Activated CD8-positive, alpha-beta memory T cell treated with anti-CD3 and anti-CD28 coated beads, Interleukin-2, amount 10 ng/mL, durations not matched to agents 7 days and 5 days (primary cell): ENCODE results near the gene OSBPL1A. TPM values are rescaled to one million over a fixed set of nuclear protein-coding genes. Genes with fewer than 3 reads are reported as not detected.

ENCODE experiments used
- ATAC-seq: fragments of 150-1000 bp; cut with Tn5 transposase; one replicate; pipeline ENCODE4 v1.10.0; 2021; ENCODE audit warnings: moderate library complexity
- CTCF ChIA-PET: fragments of 350-600 bp; sonication (Branson Sonifier 250); formaldehyde crosslinking; loops from one replicate; lab custom pipeline; 2021; ENCODE audit warnings: antibody characterized with exemption; lab: Charles Lee
- DNase-seq: peaks from one replicate; pipeline ENCODE4 v3.0.0-alpha.2; 2020
- H3K27ac Mint-ChIP-seq: one replicate; pipeline ENCODE4 v1.8.0; 2021; ENCODE audit warnings: mild to moderate bottlenecking, mixed read lengths
- H3K27me3 Mint-ChIP-seq: one replicate; pipeline ENCODE4 v1.8.0; 2021; ENCODE audit warnings: mixed read lengths
- H3K36me3 Mint-ChIP-seq: one replicate; pipeline ENCODE4 v1.8.0; 2021; ENCODE audit warnings: mild to moderate bottlenecking, mixed read lengths
- H3K4me1 Mint-ChIP-seq: one replicate; pipeline ENCODE4 v1.8.0; 2021; ENCODE audit warnings: mixed read lengths
- H3K4me3 Mint-ChIP-seq: one replicate; pipeline ENCODE4 v1.8.0; 2021; ENCODE audit warnings: mild to moderate bottlenecking, moderate library complexity, mixed read lengths
- H3K9me3 Mint-ChIP-seq: one replicate; pipeline ENCODE4 v1.8.0; 2022; ENCODE audit warnings: low read depth, mixed read lengths
- total RNA-seq, 2 experiments: library from RNA; stranded (reverse); gene quantifications; one replicate each; pipeline ENCODE4 v1.2.3, GENCODE V29; 2021

OSBPL1A gene
- total RNA-seq, 2 experiments from 2014 or later: 0.32 to 0.68 TPM

DNA sequence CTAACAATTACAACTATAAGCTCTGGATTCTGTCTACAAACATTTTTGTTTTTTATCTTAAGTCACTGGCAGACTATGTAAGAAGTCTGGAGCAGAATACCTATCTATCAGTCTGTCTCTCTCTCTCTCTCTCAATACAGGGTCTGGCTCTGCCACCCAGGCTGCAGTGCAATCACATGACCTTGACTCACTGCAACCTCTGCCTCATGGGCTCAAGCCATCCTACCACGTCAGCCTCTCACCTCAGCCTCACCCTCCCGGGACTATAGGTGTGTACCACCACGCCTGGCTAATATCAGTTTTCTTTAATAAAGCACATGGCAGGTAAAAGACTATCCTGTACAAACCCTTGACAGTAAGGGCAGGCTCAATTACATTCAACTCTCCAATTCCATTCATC is 96.9 kb downstream of the OSBPL1A start:
- H3K27me3 Mint-ChIP-seq: peaks cover 15% of the 10 kb centered on the region
- DNase-seq (no peak), ATAC-seq (no peak)
- no peaks in the 10 kb centered on the region for H3K4me1 Mint-ChIP-seq
- CTCF ChIA-PET: no interaction called here
- H3K4me3 Mint-ChIP-seq: no peak overlapping the region
- H3K27ac Mint-ChIP-seq: no peak overlapping the region
- H3K9me3 Mint-ChIP-seq: no peaks in the 10 kb centered on the region
- no peaks in the 10 kb centered on the region for H3K36me3 Mint-ChIP-seq

DNA sequence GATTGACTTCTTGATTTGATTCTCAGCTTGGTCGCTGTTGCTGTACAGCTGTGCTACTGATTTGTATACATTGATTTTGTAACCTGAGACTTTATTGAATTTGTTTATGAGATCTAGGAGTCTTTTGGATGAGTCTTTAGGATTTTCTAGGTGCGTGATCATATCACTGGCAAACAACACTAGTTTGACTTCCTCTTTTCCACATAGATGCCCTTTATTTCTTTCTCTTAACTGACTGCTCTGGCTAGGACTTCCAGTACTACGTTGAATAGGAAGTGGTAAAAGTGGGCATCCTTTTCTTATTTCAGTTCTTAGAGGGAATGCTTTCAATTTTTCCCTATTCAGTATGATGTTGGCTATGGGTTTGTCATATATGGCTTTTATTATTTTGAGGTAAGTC is 101.3 kb downstream of the OSBPL1A start:
- Mint-ChIP-seq H3K36me3 (no peaks in the 10 kb centered on the region), H3K27me3 (peaks cover 27% of the 10 kb centered on the region), H3K4me1 (no peaks in the 10 kb centered on the region), H3K4me3 (no peak overlapping the region), H3K9me3 (no peaks in the 10 kb centered on the region), H3K27ac (no peak overlapping the region)
- CTCF ChIA-PET: no interaction called here
- ATAC-seq: no peak
- DNase-seq: no peak

DNA sequence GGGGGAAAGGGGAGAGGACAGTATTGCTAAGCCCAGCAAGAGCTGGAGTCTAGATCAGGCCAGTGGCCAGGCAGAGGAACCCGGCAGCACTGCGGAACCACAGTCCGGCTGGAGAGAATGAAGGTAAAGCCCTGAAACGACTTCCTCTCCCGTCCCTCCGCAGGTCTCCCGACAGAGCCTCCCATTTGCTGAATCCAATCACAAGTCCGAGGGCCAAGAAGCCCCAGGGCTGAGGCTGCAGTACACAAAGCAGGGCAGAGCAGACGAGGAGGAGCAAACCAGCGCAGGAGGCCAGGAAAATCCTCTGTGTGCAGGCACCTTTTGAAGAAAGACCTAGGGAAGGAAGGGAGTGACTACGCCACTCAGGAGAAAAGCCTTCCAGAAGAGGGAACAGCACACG is 104.4 kb downstream of the OSBPL1A start:
- no peak for DNase-seq
- Mint-ChIP-seq H3K27ac (no peak overlapping the region), H3K4me1 (no peaks in the 10 kb centered on the region), H3K9me3 (no peaks in the 10 kb centered on the region), H3K36me3 (no peaks in the 10 kb centered on the region), H3K4me3 (no peak overlapping the region), H3K27me3 (peaks cover 28% of the 10 kb centered on the region)
- ATAC-seq: no peak
- CTCF ChIA-PET: no interaction called here

DNA sequence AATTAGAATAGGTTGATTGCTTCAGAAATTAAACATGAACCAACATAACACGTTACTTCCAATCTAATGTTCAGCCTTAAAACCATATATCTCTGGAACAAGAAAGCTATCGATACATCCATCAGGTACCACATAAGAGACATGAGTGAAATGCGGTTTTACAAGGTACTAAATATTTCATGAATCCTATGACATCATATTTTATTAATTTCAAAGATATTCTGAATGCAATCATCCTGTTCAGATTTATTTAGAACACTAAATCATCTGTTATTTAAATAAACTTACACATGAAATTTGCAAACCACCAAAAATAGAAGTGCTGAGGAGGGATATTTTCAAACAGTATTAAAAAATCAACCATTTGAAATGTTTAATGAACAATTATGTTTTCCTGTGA is 119.0 kb downstream of the OSBPL1A start:
- no peaks in the 10 kb centered on the region for H3K4me1 Mint-ChIP-seq
- DNase-seq: no peak
- H3K27me3 Mint-ChIP-seq: peaks cover 21% of the 10 kb centered on the region
- ATAC-seq: no peak
- CTCF ChIA-PET: no interaction called here
- H3K36me3 Mint-ChIP-seq: no peaks in the 10 kb centered on the region
- no peaks in the 10 kb centered on the region for H3K9me3 Mint-ChIP-seq
- H3K27ac Mint-ChIP-seq: no peak overlapping the region
- no peak overlapping the region for H3K4me3 Mint-ChIP-seq

DNA sequence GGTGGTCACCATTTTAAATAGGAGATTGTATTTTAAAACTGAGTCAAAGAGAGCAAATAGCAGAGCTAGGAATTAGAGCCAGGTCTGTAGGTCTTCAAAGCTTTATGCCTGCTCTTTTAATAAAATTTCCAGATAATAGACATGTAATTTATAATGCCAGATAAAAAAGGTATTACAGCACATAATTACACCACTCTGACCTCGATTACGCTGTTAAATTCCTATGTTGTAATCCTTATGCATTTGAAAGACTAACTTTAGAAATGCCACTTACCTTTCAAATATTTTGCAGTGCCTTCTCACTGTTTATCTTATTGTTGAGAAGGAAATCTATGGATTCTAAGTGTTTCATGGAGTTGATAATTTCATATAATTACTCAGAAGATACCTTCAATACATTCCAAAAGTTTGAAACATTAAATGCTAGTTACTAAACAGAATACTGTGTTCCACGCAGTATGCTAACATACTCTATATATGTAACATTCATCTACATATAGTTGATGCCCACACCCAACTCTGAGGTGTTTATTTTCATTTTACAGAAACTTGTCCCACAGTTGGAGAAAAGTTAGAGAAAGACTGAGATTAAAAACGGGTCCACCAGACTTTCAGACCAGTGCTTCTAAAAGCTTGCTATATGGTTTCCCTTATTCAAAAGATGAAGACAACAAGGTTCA is 120.0 kb downstream of the OSBPL1A start:
- Mint-ChIP-seq H3K27ac (no peak overlapping the region), H3K9me3 (no peaks in the 10 kb centered on the region), H3K4me3 (no peak overlapping the region), H3K27me3 (peaks cover 30% of the 10 kb centered on the region), H3K36me3 (no peaks in the 10 kb centered on the region), H3K4me1 (no peaks in the 10 kb centered on the region)
- ATAC-seq: no peak
- CTCF ChIA-PET: interaction anchor here (1.5 kb wide), 1 partner anchor 13 kb away, joined by 3 read pairs; no protein-coding TSS in a partner anchor
- no peak for DNase-seq

DNA sequence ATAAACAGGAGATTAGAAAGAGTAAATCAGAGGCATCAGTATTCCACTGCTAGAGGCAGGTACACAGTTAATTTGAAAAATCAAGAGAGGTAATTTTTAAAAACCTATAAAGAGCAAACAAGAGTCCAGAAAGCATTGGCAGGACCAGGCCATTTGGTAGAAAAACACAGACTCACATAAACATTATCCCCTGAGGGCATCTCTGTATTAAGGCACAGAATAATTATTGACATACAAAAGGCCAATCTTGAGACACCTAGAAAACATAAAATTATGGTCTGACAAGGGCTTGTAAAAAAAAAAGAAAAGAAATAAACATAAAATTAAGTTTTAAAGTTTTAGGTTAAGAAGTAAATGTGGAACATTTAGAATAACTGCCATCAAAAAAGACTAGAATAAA is 120.6 kb downstream of the OSBPL1A start:
- CTCF ChIA-PET: interaction anchor here (1.5 kb wide), 1 partner anchor 14 kb away, joined by 3 read pairs; no protein-coding TSS in a partner anchor
- ATAC-seq: no peak

DNA sequence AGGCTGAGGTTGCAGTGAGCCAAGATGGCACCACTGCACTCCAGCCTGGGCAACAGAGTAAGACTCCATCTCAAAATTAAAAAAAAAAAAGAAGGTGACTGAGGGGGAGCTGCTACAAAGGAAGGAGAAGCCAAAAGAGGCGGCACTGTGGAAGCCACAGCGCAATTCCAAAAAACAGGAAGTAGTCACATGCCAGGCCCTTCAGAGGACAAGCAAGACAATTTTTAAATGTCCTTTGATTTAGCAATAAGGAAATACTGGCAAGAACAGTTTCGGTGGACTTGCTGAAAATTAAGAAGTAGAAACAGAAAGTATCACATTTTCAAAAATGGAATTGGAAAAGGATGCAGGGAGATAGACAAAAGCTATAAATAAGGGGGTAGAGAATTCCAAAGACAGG is 122.8 kb downstream of the OSBPL1A start:
- no peak overlapping the region for H3K27ac Mint-ChIP-seq
- DNase-seq (no peak), ATAC-seq (no peak)
- H3K9me3 Mint-ChIP-seq: no peaks in the 10 kb centered on the region
- H3K27me3 Mint-ChIP-seq: peaks cover 54% of the 10 kb centered on the region
- no peak overlapping the region for H3K4me3 Mint-ChIP-seq
- CTCF ChIA-PET: interaction anchor here (0.7 kb wide), 1 partner anchor 627 kb away, joined by 3 read pairs; no protein-coding TSS in a partner anchor
- peaks cover 7% of the 10 kb centered on the region for H3K4me1 Mint-ChIP-seq
- H3K36me3 Mint-ChIP-seq: no peaks in the 10 kb centered on the region

More for the DNA sequence above, 120.6 kb downstream of the OSBPL1A start:
- peaks cover 3% of the 10 kb centered on the region for H3K4me1 Mint-ChIP-seq
- H3K4me3 Mint-ChIP-seq: no peak overlapping the region
- H3K27me3 Mint-ChIP-seq: peaks cover 36% of the 10 kb centered on the region
- H3K36me3 Mint-ChIP-seq: no peaks in the 10 kb centered on the region
- H3K9me3 Mint-ChIP-seq: no peaks in the 10 kb centered on the region
- H3K27ac Mint-ChIP-seq: no peak overlapping the region
- no peak for DNase-seq

DNA sequence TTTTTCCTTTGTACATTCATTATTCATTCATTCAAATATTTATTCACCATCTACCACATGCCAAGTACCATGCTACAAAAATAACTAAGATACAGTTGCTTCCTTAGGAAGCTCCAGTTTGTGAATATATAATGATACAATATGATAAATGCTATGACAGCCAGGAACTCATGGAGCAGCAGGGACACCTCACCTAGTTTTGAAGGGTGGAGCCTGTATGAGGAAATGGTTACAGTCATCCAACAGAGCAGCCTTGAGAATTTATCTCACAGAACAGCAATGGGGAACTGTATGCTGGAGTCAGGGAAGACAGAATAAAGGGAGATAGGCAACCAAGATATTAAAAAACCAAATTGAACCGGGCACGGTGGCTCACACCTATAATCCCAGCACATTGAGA is 124.0 kb downstream of the OSBPL1A start:
- Mint-ChIP-seq H3K9me3 (no peaks in the 10 kb centered on the region), H3K36me3 (no peaks in the 10 kb centered on the region), H3K4me1 (peaks cover 7% of the 10 kb centered on the region), H3K27me3 (peaks cover 67% of the 10 kb centered on the region), H3K27ac (no peak overlapping the region), H3K4me3 (no peak overlapping the region)
- DNase-seq (no peak), ATAC-seq (no peak)
- CTCF ChIA-PET: no interaction called here

DNA sequence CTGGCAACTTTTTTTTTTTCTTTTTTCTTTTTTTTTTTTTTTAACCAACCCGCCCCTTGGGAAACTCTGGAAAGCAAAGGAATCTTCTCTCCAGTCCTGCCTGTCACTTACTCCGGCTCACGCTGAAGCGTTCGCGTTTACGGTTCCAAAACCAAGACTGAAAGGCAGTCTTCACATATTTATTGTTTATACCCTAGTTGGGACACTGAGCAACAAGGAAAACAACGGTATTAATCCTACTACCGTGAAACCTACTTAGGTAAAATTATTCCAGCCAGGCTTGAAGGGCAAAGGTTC is 125.4 kb downstream of the OSBPL1A start:
- Mint-ChIP-seq H3K9me3 (no peaks in the 10 kb centered on the region), H3K36me3 (no peaks in the 10 kb centered on the region), H3K27me3 (peaks cover 69% of the 10 kb centered on the region), H3K4me3 (peak overlapping the region; percentile 14), H3K27ac (no peak overlapping the region), H3K4me1 (peaks cover 7% of the 10 kb centered on the region)
- DNase-seq (no peak), ATAC-seq (no peak)
- CTCF ChIA-PET: no interaction called here

DNA sequence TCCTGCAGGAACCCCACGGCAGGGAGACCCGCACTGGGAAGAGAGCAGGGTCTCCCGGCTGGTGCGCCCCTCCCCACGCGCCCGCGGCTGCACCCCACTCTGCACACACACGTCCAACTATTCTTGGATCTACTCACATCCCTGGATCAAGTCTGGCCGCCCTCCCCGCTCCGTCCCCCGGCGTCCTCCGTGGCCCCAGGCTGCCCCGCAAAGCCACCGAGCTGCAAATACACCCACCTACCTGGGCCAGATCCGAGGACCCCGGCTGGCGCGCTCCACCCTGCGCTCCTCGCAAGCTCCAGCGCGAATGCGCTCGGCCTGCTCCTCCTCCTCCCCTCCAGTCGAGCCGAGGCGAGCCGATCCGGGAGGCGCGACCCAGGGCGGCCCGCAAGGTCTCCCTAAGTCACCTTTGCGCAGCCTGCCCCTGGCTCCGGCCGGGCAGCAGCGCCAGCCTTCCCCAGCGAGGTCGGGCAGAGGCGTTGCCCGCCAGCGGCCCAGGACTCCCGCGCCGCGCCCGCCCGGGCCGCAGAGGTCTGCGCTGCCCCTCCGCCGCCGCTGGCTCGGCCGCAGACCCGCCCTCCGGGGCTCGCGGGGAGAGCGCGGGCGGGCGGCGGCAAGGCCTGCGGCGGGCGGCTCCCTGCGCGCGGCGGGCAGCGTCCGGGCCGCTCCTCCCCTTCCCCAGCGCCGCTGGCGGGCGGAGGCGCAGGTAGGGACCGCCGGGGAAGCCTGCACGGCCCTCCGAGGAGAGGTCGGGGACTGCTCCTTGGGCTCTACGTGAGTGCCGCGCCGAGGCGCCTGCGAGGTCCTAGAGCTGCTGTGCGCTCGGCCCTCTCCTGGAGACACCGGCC is 126.0 kb downstream of the OSBPL1A start:
- ATAC-seq: peak; percentile 61
- DNase-seq: peak; percentile 42
- peaks cover 65% of the 10 kb centered on the region for H3K27me3 Mint-ChIP-seq
- H3K4me3 Mint-ChIP-seq: peak overlapping the region; percentile 14
- H3K4me1 Mint-ChIP-seq: peaks cover 7% of the 10 kb centered on the region
- H3K36me3 Mint-ChIP-seq: no peaks in the 10 kb centered on the region
- CTCF ChIA-PET: interaction anchor here (1.3 kb wide), 1 partner anchor 15 kb away, joined by 3 read pairs; no protein-coding TSS in a partner anchor
- no peak overlapping the region for H3K27ac Mint-ChIP-seq
- H3K9me3 Mint-ChIP-seq: no peaks in the 10 kb centered on the region

DNA sequence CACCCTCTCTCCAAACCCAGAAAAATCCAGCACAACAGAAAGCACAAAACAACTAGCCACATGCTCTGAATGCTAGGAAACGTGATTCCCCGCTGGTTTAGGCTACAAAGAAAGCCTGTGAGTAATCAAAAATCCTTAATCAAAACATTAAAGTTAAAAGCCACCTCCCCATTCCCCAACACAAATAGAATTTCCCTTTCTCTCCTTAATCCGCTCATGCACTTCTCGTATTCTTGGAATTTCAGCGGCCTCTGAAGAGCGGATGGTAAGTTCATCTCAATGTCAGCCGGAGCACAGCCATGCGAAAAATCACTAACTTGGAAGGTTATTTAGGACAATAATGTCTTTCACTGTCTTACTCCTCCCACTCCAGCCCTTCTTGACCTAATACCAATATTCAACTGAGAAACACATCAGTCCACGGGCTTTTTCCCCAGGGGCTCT is 126.7 kb downstream of the OSBPL1A start:
- ATAC-seq (no peak), DNase-seq (no peak)
- peaks cover 70% of the 10 kb centered on the region for H3K27me3 Mint-ChIP-seq
- H3K9me3 Mint-ChIP-seq: no peaks in the 10 kb centered on the region
- peaks cover 7% of the 10 kb centered on the region for H3K4me1 Mint-ChIP-seq
- H3K36me3 Mint-ChIP-seq: no peaks in the 10 kb centered on the region
- no peak overlapping the region for H3K4me3 Mint-ChIP-seq
- CTCF ChIA-PET: interaction anchor here (1.3 kb wide), 1 partner anchor 15 kb away, joined by 3 read pairs; no protein-coding TSS in a partner anchor
- no peak overlapping the region for H3K27ac Mint-ChIP-seq

DNA sequence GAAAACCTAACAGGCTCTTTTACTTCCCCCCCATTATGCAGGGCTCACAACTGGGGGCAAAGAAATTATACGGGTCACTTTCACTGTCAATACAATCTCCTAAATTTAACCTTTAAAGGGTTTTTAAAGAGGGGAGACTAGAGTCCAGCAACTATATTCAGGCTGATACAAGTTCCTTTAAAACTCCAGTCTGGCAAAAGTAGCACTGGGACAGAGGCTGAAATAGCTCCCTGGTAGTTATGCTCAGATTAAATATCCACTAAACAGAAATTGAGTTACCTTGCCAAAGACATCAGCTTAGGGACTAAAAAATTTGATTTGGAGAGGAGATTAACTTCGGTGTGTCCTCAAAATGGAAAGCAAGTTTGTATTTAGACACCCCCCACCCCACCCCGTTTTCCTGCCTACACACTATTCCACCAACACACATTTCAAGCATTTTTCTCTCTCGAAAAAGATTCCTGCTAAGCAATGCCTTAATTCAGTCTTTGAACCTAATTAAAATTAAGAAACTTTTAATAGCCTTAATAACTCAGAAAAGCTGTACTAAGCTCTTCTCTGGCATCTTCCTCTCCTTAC is 127.2 kb downstream of the OSBPL1A start:
- CTCF ChIA-PET: interaction anchor here (0.5 to 1.3 kb wide), 2 partner anchors 16 to 88 kb away, joined by 3 to 4 read pairs; no protein-coding TSS in a partner anchor
- DNase-seq: no peak
- H3K36me3 Mint-ChIP-seq: no peaks in the 10 kb centered on the region
- peaks cover 7% of the 10 kb centered on the region for H3K4me1 Mint-ChIP-seq
- H3K9me3 Mint-ChIP-seq: no peaks in the 10 kb centered on the region
- no peak overlapping the region for H3K27ac Mint-ChIP-seq
- ATAC-seq: no peak
- H3K27me3 Mint-ChIP-seq: peaks cover 74% of the 10 kb centered on the region
- H3K4me3 Mint-ChIP-seq: no peak overlapping the region

DNA sequence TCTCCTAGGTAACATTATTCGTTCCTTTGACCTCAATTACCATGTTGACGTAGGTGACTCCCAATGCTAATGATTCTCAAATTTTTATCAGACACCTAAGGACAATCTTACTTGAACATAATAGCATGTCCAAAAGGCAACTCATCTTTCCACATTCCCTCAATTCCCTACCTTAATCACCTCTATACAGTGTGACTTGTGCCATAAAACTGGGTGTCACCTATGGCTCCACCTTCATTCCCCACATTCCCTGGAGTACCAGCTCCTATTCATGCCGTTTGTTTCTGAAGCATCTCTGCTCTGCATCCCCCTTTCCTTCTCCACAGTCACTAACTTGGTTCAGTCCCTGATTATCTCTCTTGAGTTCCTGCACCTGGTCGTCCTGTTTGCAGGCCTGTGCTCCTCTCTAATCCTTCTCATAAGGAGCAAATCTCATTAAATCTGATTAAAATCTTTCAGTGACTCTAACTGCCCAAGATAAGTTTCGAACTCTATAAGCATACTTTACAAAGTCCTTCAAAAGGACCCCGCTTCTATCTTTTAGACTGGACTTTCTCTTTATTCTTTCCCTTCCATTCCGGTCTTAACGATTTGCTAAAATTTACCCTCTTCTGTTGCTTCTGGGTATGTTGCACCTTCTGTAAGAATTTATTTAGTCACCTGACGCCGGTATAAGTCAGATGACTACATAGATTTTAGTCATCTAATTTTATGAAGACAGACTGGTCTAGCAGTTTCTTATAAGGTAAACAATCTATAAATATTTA is 128.7 kb downstream of the OSBPL1A start:
- peaks cover 70% of the 10 kb centered on the region for H3K27me3 Mint-ChIP-seq
- no peaks in the 10 kb centered on the region for H3K36me3 Mint-ChIP-seq
- CTCF ChIA-PET: interaction anchor here (1.5 kb wide), 1 partner anchor 10 kb away, joined by 4 read pairs; no protein-coding TSS in a partner anchor
- no peaks in the 10 kb centered on the region for H3K9me3 Mint-ChIP-seq
- H3K4me1 Mint-ChIP-seq: peaks cover 7% of the 10 kb centered on the region
- DNase-seq (no peak), ATAC-seq (no peak)
- no peak overlapping the region for H3K4me3 Mint-ChIP-seq
- H3K27ac Mint-ChIP-seq: no peak overlapping the region
